NT2/D1 (cell line): ENCODE measurements around the gene TJP1.

Source experiments
- SUZ12 ChIP-seq: IDR thresholded peaks from 2 replicates; pipeline ENCODE4 v1.6.1; 2011; ENCODE audit not compliant: insufficient read length, insufficient read depth; ENCODE audit errors: extremely low read depth
- YY1 ChIP-seq: IDR thresholded peaks from 2 replicates; pipeline ENCODE4 v1.6.1; 2011; ENCODE audit not compliant: insufficient read length, insufficient read depth
- ZNF274 ChIP-seq: IDR thresholded peaks from 2 replicates; pipeline ENCODE4 v1.6.1; 2011; ENCODE audit warnings: mild to moderate bottlenecking, low read depth, low read length

GRCh38 chr15:29765234-29765841, 56.9 kb downstream of the TJP1 start:
- TF ChIP-seq SUZ12 (no peak), ZNF274 (no peak), YY1 (no peak)
